Measurements from ENCODE around the gene PPARD. TPM values are rescaled to one million over a fixed set of nuclear protein-coding genes. Genes with fewer than 3 reads are reported as not detected.

PPARD gene
- polyA plus RNA-seq, 2 of the 4 experiments (the other 2 are of a cell fraction): 3.8 to 5.9 TPM

GRCh38 chr6:35403544-35404442, 61.4 kb downstream of the PPARD start:
- WGBS (ENCODE audit: missing lambda C conversion rate): 90% methylated on average over 8 of the region's 8 CpGs
- peaks cover 27% of the 10 kb centered on the region for H3K4me1 ChIP-seq
- FAIRE-seq (no peak), DNase-seq (ENCODE audit: low read depth in 1 of 2, low spot score in 1 of 2) (no peak), ATAC-seq (no peak)
- ChIA-PET CTCF (interaction anchor here (1.0 to 1.7 kb wide), 3 partner anchors 31 to 65 kb away, joined by 3 to 8 read pairs (median 3); partner anchors contain the start of gene RPL10A), POLR2A (no interaction called here)
- no peaks in the 10 kb centered on the region for H3K9me3 ChIP-seq
- no peak overlapping the region for H3K4me3 ChIP-seq
- TF ChIP-seq HOXB5 (CRISPR knock-in tag; IDR thresholded peaks at IDR 0.05) (no peak), ESRRA (IDR thresholded peaks at IDR 0.05; ENCODE audit: borderline replicate concordance, low read length) (no peak), HOXA7 (CRISPR knock-in tag; IDR thresholded peaks at IDR 0.05) (no peak), ZC3H11A (IDR thresholded peaks at IDR 0.05) (no peak), BCL3 (IDR thresholded peaks at IDR 0.05) (no peak), HOXB13 (CRISPR knock-in tag; IDR thresholded peaks at IDR 0.05; ENCODE audit: low read depth) (no peak), CHD2 (IDR thresholded peaks at IDR 0.05; ENCODE audit: low read length, partially characterized antibody) (no peak), RCOR1 (IDR thresholded peaks at IDR 0.05; ENCODE audit: low read depth, low read length) (no peak), BHLHE40 (IDR thresholded peaks at IDR 0.05; ENCODE audit: low read depth, low read length) (no peak), KDM5A (IDR thresholded peaks at IDR 0.05) (no peak)
- H3K4me2 ChIP-seq: no peak overlapping the region
- no peak overlapping the region for H3K27ac ChIP-seq

- H3K4me1 ChIP-seq: peaks cover 13% of the 10 kb centered on the region
- ChIA-PET CTCF (interaction anchor here (0.9 to 3.4 kb wide), 6 partner anchors 8 to 65 kb away, joined by 3 to 12 read pairs (median 4); partner anchors contain the start of gene PPARD), POLR2A (no interaction called here)
- no peaks in the 10 kb centered on the region for H3K9me3 ChIP-seq
- ATAC-seq (no peak), DNase-seq (ENCODE audit: low read depth in 1 of 2, low spot score in 1 of 2) (no peak), FAIRE-seq (no peak)
- no peak overlapping the region for H3K4me3 ChIP-seq
- no peak for TF ChIP-seq HOXB13 (CRISPR knock-in tag; IDR thresholded peaks at IDR 0.05; ENCODE audit: low read depth)
- no peak for TF ChIP-seq ZFP36 (IDR thresholded peaks at IDR 0.05; ENCODE audit: borderline replicate concordance, partially characterized antibody)
- no peak for TF ChIP-seq BHLHE40 (IDR thresholded peaks at IDR 0.05; ENCODE audit: low read depth, low read length)
- no peak for TF ChIP-seq HES2 (IDR thresholded peaks at IDR 0.05)
- no peak for TF ChIP-seq CBX8 (IDR thresholded peaks at IDR 0.05)
- TF ChIP-seq HOXA7 (CRISPR knock-in tag; IDR thresholded peaks at IDR 0.05): no peak
- TF ChIP-seq RARB (CRISPR knock-in tag; IDR thresholded peaks at IDR 0.05): no peak
- TF ChIP-seq PBX3 (IDR thresholded peaks at IDR 0.05): no peak
- TF ChIP-seq MAX (IDR thresholded peaks at IDR 0.05): no peak
- no peak overlapping the region for H3K4me2 ChIP-seq
- 92% methylated on average over 19 of the region's 20 CpGs for WGBS (ENCODE audit: missing lambda C conversion rate)
- no peak overlapping the region for H3K27ac ChIP-seq
Measured at GRCh38 chr6:35406711-35407485, 64.5 kb downstream of the PPARD start.

GRCh38 chr6:35409245-35409644, 66.9 kb downstream of the PPARD start:
- ATAC-seq: no peak
- FAIRE-seq: no peak
- 74% methylated on average over 5 of the region's 5 CpGs for WGBS (ENCODE audit: missing lambda C conversion rate)
- no peak for DNase-seq (ENCODE audit: low read depth in 1 of 2, low spot score in 1 of 2)
- Histone ChIP-seq H3K4me3 (no peak overlapping the region), H3K27ac (no peak overlapping the region), H3K9me3 (no peaks in the 10 kb centered on the region), H3K4me2 (no peak overlapping the region), H3K4me1 (no peaks in the 10 kb centered on the region)
- ChIA-PET POLR2A (no interaction called here), CTCF (interaction anchor here (0.6 to 3.4 kb wide), 4 partner anchors 9 to 15 kb away, joined by 3 to 12 read pairs (median 4); no protein-coding TSS in a partner anchor)
- TF ChIP-seq REST (IDR thresholded peaks at IDR 0.05) (no peak), ESRRA (IDR thresholded peaks at IDR 0.05; ENCODE audit: borderline replicate concordance, low read length) (no peak), EHMT2 (IDR thresholded peaks at IDR 0.05; ENCODE audit: low read depth) (no peak), ATOH8 (CRISPR knock-in tag; IDR thresholded peaks at IDR 0.05; ENCODE audit: low read depth) (no peak), SMC3 (IDR thresholded peaks at IDR 0.05) (no peak), JUNB (IDR thresholded peaks at IDR 0.05) (no peak), HOXB13 (CRISPR knock-in tag; IDR thresholded peaks at IDR 0.05; ENCODE audit: low read depth) (no peak)
